ENCODE results near the gene ST3GAL4.

DNA sequence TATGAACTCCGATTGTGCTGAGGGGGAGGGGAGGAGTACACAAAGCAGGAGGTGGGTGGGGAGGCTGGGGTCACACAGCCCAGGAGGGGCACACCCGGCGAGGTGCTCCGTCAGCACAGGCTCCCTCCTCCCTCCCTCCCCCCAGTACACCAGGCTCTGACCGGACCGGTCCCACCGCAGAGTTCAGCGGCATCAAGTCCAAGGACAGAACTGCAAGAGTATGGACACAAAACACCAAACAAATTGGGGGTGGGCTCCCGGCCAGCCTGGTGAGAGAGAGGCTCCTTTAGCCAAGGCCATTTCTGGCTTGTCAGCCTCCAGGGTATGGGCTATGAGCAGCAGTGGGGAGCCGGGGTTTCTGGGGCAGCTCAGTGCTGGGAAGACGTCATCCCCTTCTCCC lies 68.3 kb downstream of the ST3GAL4 start:
- TF ChIP-seq CHD2 (IDR thresholded peaks at IDR 0.05; ENCODE audit: low read length, partially characterized antibody) = no peak
- TF ChIP-seq, protein P1, sequence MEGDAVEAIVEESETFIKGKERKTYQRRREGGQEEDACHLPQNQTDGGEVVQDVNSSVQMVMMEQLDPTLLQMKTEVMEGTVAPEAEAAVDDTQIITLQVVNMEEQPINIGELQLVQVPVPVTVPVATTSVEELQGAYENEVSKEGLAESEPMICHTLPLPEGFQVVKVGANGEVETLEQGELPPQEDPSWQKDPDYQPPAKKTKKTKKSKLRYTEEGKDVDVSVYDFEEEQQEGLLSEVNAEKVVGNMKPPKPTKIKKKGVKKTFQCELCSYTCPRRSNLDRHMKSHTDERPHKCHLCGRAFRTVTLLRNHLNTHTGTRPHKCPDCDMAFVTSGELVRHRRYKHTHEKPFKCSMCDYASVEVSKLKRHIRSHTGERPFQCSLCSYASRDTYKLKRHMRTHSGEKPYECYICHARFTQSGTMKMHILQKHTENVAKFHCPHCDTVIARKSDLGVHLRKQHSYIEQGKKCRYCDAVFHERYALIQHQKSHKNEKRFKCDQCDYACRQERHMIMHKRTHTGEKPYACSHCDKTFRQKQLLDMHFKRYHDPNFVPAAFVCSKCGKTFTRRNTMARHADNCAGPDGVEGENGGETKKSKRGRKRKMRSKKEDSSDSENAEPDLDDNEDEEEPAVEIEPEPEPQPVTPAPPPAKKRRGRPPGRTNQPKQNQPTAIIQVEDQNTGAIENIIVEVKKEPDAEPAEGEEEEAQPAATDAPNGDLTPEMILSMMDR (IDR thresholded peaks at IDR 0.05) = no peak
- TF ChIP-seq, protein P2, sequence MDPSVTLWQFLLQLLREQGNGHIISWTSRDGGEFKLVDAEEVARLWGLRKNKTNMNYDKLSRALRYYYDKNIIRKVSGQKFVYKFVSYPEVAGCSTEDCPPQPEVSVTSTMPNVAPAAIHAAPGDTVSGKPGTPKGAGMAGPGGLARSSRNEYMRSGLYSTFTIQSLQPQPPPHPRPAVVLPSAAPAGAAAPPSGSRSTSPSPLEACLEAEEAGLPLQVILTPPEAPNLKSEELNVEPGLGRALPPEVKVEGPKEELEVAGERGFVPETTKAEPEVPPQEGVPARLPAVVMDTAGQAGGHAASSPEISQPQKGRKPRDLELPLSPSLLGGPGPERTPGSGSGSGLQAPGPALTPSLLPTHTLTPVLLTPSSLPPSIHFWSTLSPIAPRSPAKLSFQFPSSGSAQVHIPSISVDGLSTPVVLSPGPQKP (IDR thresholded peaks at IDR 0.05; ENCODE audit: low read depth, low read length) = no peak
- TF ChIP-seq POLR2AphosphoS2 (conservative IDR thresholded peaks at IDR 0.05; ENCODE audit: low read length) = no peak
- TF ChIP-seq MAFK (IDR thresholded peaks at IDR 0.05; ENCODE audit: partially characterized antibody) = no peak
- TF ChIP-seq, protein P3, sequence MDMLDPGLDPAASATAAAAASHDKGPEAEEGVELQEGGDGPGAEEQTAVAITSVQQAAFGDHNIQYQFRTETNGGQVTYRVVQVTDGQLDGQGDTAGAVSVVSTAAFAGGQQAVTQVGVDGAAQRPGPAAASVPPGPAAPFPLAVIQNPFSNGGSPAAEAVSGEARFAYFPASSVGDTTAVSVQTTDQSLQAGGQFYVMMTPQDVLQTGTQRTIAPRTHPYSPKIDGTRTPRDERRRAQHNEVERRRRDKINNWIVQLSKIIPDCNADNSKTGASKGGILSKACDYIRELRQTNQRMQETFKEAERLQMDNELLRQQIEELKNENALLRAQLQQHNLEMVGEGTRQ (IDR thresholded peaks at IDR 0.05) = no peak
- no peak for TF ChIP-seq SREBF2 (IDR thresholded peaks at IDR 0.05)
- TF ChIP-seq ZFP36 (IDR thresholded peaks at IDR 0.05; ENCODE audit: borderline replicate concordance, partially characterized antibody) = no peak
- TF ChIP-seq, protein P4, sequence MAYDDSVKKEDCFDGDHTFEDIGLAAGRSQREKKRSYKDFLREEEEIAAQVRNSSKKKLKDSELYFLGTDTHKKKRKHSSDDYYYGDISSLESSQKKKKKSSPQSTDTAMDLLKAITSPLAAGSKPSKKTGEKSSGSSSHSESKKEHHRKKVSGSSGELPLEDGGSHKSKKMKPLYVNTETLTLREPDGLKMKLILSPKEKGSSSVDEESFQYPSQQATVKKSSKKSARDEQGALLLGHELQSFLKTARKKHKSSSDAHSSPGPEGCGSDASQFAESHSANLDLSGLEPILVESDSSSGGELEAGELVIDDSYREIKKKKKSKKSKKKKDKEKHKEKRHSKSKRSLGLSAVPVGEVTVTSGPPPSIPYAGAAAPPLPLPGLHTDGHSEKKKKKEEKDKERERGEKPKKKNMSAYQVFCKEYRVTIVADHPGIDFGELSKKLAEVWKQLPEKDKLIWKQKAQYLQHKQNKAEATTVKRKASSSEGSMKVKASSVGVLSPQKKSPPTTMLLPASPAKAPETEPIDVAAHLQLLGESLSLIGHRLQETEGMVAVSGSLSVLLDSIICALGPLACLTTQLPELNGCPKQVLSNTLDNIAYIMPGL (CRISPR knock-in tag; IDR thresholded peaks at IDR 0.05; ENCODE audit: borderline replicate concordance) = no peak
- no peak for TF ChIP-seq EP300 (IDR thresholded peaks at IDR 0.05)
- no peak for TF ChIP-seq CEBPB (IDR thresholded peaks at IDR 0.05)
- no peak for TF ChIP-seq KDM1A (IDR thresholded peaks at IDR 0.05; ENCODE audit: low read depth)
- TF ChIP-seq RCOR1 (IDR thresholded peaks at IDR 0.05; ENCODE audit: low read depth, low read length) = no peak
- no peak for TF ChIP-seq EHMT2 (IDR thresholded peaks at IDR 0.05; ENCODE audit: low read depth)

Measured in A549 (cell line).